D721Med (cell line): ENCODE measurements around the gene IGSF23.
"Not testable (repeated sequence)": the region's sequence is repeated elsewhere in the genome, so short reads cannot be mapped to it uniquely, and the experiment has no call there.

Experiments
- DNase-seq: peaks from one replicate; pipeline ENCODE4 v3.0.0; 2011; ENCODE audit warnings: low spot score; ENCODE audit not compliant: insufficient read length
- FAIRE-seq: peaks from 2 replicates; lab custom pipeline; 2011; peaks lifted over from hg19 to GRCh38; lab: Jason Lieb, UNC
- TF ChIP-seq, protein P1 (sequence below): IDR thresholded peaks from 2 replicates; pipeline ENCODE4 v1.5.1; 2012; ENCODE audit warnings: mild to moderate bottlenecking, control low read depth; ENCODE audit not compliant: insufficient read depth; ENCODE audit errors: missing control alignments

Gene IGSF23

GRCh38 chr19:44607049-44607448 lies 6.3 kb upstream of the IGSF23 start:
- TF ChIP-seq, protein P1, sequence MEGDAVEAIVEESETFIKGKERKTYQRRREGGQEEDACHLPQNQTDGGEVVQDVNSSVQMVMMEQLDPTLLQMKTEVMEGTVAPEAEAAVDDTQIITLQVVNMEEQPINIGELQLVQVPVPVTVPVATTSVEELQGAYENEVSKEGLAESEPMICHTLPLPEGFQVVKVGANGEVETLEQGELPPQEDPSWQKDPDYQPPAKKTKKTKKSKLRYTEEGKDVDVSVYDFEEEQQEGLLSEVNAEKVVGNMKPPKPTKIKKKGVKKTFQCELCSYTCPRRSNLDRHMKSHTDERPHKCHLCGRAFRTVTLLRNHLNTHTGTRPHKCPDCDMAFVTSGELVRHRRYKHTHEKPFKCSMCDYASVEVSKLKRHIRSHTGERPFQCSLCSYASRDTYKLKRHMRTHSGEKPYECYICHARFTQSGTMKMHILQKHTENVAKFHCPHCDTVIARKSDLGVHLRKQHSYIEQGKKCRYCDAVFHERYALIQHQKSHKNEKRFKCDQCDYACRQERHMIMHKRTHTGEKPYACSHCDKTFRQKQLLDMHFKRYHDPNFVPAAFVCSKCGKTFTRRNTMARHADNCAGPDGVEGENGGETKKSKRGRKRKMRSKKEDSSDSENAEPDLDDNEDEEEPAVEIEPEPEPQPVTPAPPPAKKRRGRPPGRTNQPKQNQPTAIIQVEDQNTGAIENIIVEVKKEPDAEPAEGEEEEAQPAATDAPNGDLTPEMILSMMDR = no peak
- DNase-seq (no peak), FAIRE-seq (no peak)

GRCh38 chr19:44607917-44608316 lies 5.4 kb upstream of the IGSF23 start:
- TF ChIP-seq, protein P1 = no peak
- DNase-seq = no peak
- FAIRE-seq = no peak

DNA sequence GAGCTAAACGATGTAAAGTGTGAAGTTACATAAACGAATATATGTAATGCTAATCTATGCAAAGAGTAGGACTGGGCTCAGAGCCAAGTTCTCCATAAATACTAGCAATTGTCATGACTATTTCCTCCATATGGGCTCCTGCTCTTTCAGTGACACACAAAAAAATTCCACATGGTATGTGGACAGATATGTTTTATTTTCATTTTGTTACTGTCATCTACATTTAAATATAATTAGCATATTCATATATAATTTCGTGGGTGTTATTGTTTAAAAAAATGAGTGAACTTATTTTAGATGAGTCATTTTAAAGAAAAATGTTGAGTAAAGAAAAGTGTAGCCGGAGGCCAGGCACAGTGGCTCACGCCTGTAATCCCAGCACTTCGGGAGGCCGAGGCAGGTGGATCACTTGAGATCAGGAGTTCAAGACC lies 5.0 kb upstream of the IGSF23 start:
- TF ChIP-seq, protein P1 = no peak
- FAIRE-seq = no peak
- no peak for DNase-seq

GRCh38 chr19:44609219-44609618 lies 4.1 kb upstream of the IGSF23 start:
- DNase-seq = no peak
- TF ChIP-seq, protein P1 = no peak
- FAIRE-seq = no peak

DNA sequence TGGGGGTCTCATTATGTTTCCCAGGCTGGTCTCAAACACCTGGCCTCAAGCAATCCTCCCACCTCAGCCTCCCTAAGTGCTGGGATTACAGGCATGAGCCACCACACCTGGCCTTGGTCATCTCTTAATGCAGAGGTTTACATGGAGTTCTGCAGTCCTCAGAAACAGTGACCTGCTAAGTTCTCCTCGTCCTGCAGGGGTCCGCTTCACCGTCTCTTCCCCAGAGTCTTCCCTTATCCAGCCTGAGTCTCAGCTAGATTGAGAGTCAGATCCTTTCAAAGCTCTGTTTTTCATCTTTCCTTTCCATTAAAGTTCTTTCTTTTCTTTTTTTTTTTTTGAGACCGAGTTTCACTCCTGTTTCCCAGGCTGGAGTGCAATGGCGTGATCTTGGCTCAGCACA lies 2.9 kb upstream of the IGSF23 start:
- FAIRE-seq, DNase-seq: not testable (repeated sequence)

DNA sequence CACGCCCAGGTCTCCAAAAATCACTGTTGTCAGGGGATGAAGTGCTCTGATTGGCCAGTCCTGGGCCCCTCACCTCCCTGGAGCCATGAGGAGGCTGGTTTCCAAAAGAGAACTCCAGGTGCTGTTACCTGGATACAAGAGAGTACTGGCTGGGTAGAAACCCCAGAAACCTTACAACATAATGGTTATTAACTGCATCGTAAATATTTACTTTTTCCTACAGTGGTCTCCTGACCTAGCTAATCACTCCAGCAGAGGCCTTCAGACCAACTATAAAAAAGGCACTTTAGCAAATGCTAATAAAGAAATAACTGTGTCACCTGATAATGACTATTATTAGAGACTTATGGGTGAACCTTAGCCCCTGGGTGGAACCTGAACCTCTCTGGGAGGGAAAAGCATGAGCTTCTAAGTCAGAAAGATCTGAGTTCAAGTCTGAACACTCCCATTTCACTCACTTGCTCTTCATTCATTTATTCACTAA lies 1.5 kb upstream of the IGSF23 start:
- DNase-seq = no peak
- FAIRE-seq = no peak
- TF ChIP-seq, protein P1 = no peak

- DNase-seq (no peak), FAIRE-seq (no peak)
- TF ChIP-seq, protein P1 = no peak
Observed at GRCh38 chr19:44614313-44614712, 950 bp downstream of the IGSF23 start.

DNA sequence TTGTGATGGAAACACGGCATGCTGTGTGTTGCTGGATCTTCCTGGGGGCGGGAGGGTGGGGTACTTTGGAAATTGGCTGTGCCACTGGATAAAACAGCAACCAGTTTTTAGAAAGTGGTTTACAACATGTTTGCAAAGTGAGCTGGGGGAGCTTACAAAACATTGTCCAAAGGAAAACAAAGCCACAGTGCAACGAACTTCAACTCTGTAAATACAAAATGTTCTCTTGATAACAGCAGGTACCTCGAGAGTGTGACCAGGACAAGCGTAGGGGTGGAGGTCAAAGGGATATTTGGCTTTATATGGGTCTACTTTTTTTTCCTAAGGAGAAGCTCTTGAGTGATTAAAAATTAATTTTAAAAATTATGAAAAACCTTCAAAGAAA lies 2.5 kb downstream of the IGSF23 start:
- DNase-seq = no peak
- TF ChIP-seq, protein P1 = no peak
- FAIRE-seq = no peak
